Activated T-cell treated with anti-CD3 and anti-CD28 coated beads, Interleukin-2, amount 50 U/mL, for 48 hours (primary cell): ENCODE results near the gene POLDIP3.
"Not testable (repeated sequence)": the region's sequence is repeated elsewhere in the genome, so short reads cannot be mapped to it uniquely, and the experiment has no call there.

Source experiments
- DNase-seq, 2 experiments: peaks; one replicate each; pipeline ENCODE4 v3.0.0-alpha.2; 2020

POLDIP3 gene

GRCh38 chr22:42552294-42552647 is 62.4 kb downstream of the POLDIP3 start:
- DNase-seq: not testable (repeated sequence)

GRCh38 chr22:42549331-42550060 is 65.2 kb downstream of the POLDIP3 start:
- DNase-seq: no peak

- DNase-seq: no peak
These were observed 65.9 kb downstream of the POLDIP3 start for GRCh38 chr22:42548597-42549330.

- not testable (repeated sequence) for DNase-seq
These were observed 66.6 kb downstream of the POLDIP3 start for GRCh38 chr22:42548126-42548525.

GRCh38 chr22:42547562-42547961 is 67.1 kb downstream of the POLDIP3 start:
- no peak for DNase-seq

GRCh38 chr22:42544686-42545085 is 70.0 kb downstream of the POLDIP3 start:
- DNase-seq: no peak

GRCh38 chr22:42539236-42539771 is 75.4 kb downstream of the POLDIP3 start:
- DNase-seq: not testable (repeated sequence)

- not testable (repeated sequence) for DNase-seq
These were observed 77.4 kb downstream of the POLDIP3 start for GRCh38 chr22:42537199-42537831.

GRCh38 chr22:42536634-42537033 is 78.0 kb downstream of the POLDIP3 start:
- not testable (repeated sequence) for DNase-seq

- DNase-seq: no peak
These were observed 78.5 kb downstream of the POLDIP3 start for GRCh38 chr22:42536166-42536565.

- DNase-seq: not testable (repeated sequence)
These were observed 79.5 kb downstream of the POLDIP3 start for GRCh38 chr22:42535082-42535731.
